ENCODE measurements around the gene EHD2. TPM values are rescaled to one million over a fixed set of nuclear protein-coding genes. Genes with fewer than 3 reads are reported as not detected.

Gene EHD2
- total RNA-seq, 1 donor from 2014 or later, result 53.4 TPM

DNA sequence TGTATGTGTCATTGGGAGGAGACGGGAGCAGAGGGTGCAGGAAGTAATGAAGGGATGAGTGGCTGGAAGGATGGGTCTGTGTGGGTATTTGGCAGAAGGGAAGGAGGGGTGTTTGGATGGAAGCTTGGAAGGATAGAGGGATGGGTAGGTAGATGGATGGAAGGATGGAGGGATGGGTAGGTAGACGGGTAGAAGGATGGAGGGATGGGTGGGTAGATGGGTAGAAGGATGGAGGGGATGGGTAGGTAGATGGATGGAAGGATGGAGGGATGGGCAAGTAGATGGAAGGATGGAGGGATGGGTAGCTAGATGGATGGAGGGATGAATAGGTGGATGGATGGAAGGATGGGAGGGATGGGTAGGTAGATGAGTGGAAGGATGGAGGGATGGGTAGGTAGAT, 41.7 kb upstream of the EHD2 start:
- TF ChIP-seq, protein P1, sequence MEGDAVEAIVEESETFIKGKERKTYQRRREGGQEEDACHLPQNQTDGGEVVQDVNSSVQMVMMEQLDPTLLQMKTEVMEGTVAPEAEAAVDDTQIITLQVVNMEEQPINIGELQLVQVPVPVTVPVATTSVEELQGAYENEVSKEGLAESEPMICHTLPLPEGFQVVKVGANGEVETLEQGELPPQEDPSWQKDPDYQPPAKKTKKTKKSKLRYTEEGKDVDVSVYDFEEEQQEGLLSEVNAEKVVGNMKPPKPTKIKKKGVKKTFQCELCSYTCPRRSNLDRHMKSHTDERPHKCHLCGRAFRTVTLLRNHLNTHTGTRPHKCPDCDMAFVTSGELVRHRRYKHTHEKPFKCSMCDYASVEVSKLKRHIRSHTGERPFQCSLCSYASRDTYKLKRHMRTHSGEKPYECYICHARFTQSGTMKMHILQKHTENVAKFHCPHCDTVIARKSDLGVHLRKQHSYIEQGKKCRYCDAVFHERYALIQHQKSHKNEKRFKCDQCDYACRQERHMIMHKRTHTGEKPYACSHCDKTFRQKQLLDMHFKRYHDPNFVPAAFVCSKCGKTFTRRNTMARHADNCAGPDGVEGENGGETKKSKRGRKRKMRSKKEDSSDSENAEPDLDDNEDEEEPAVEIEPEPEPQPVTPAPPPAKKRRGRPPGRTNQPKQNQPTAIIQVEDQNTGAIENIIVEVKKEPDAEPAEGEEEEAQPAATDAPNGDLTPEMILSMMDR (IDR thresholded peaks at IDR 0.05; ENCODE audit: insufficient read depth, low read length, severe bottlenecking), result no peak
- no peak for FAIRE-seq
- Histone ChIP-seq H3K4me3 (ENCODE audit: low read depth, low read length) (no peak overlapping the region), H3K36me3 (ENCODE audit: control insufficient read depth, insufficient read depth, low read length) (peaks cover 7% of the 10 kb centered on the region), H3K27me3 (ENCODE audit: control insufficient read depth, insufficient read depth, low read length) (no peaks in the 10 kb centered on the region)
- DNase-seq (ENCODE audit: low read depth), result no peak

DNA sequence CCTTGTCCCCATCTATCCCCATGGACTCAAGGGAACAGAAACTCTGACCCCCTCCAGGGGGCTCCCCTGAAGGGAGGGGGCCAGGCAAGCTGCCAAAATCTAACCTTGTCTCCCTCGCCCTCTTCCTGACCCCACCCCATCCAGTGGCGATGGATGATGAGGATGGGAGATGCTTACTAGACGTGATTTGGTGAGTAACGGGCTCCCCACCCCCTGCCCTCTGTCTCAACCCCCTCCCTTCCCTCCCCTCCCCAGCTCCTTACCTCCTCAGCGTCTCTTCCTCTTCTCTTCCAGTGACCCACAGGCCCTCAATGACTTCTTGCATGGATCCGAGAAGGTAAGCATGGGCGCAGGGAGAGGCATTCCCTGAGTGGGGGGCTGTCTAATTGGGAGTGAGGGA, 39.8 kb upstream of the EHD2 start:
- H3K36me3 ChIP-seq (ENCODE audit: control insufficient read depth, insufficient read depth, low read length), result peaks cover 8% of the 10 kb centered on the region
- FAIRE-seq, result no peak
- no peak overlapping the region for H3K4me3 ChIP-seq (ENCODE audit: low read depth, low read length)

DNA sequence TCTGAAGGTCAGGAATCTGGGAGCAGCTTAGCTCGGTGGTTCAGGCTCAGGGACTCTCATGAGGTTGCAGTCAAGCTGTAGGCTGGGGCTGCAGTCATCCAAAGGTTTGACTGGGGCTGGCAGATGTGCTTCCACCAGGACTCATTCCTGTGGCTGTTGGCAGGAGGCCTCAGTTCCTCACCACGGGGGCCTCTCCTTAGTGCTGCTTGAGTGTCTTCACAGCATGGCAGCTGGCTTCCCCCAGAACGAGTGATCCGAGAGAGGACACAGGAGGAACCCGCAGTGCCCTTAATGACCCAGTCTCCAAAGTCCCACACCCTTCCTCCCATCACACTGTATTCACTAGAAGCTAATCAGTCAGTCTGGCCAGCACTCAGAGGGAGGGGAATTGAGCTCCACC, 38.7 kb upstream of the EHD2 start:
- H3K36me3 ChIP-seq (ENCODE audit: control insufficient read depth, insufficient read depth, low read length), result peaks cover 9% of the 10 kb centered on the region
- TF ChIP-seq, protein P1 (IDR thresholded peaks at IDR 0.05; ENCODE audit: insufficient read depth, low read length, severe bottlenecking), result no peak
- FAIRE-seq, result no peak
- no peak for DNase-seq (ENCODE audit: low read depth)
- no peak overlapping the region for H3K4me3 ChIP-seq (ENCODE audit: low read depth, low read length)
- no peaks in the 10 kb centered on the region for H3K27me3 ChIP-seq (ENCODE audit: control insufficient read depth, insufficient read depth, low read length)

More for the DNA sequence above, 39.8 kb upstream of the EHD2 start:
- H3K27me3 ChIP-seq (ENCODE audit: control insufficient read depth, insufficient read depth, low read length), result no peaks in the 10 kb centered on the region
- DNase-seq (ENCODE audit: low read depth), result no peak
- TF ChIP-seq, protein P1 (IDR thresholded peaks at IDR 0.05; ENCODE audit: insufficient read depth, low read length, severe bottlenecking), result no peak

DNA sequence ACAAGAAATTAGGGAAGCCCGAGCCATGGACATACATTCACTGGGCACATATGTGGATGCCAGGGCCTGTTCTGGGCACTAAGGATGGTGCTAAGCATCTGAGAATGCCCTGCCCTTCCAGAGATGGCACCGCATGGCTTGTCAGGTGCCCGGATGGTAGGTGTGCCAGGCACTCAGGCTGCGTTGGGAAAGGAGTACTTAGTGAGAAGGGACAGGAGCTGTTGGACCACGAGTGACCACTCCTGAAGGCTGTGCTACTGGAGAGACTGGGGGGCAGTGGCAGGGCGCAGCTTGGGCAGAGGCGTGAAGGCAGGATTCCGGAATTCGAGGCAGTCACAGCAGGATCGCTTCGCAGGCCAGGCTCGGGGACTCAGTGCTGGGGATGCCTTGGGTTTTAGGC, 38.0 kb upstream of the EHD2 start:
- DNase-seq (ENCODE audit: low read depth) (no peak), FAIRE-seq (no peak)
- no peaks in the 10 kb centered on the region for H3K27me3 ChIP-seq (ENCODE audit: control insufficient read depth, insufficient read depth, low read length)
- H3K36me3 ChIP-seq (ENCODE audit: control insufficient read depth, insufficient read depth, low read length), result peaks cover 9% of the 10 kb centered on the region
- TF ChIP-seq, protein P1 (IDR thresholded peaks at IDR 0.05; ENCODE audit: insufficient read depth, low read length, severe bottlenecking), result no peak
- H3K4me3 ChIP-seq (ENCODE audit: low read depth, low read length), result no peak overlapping the region

DNA sequence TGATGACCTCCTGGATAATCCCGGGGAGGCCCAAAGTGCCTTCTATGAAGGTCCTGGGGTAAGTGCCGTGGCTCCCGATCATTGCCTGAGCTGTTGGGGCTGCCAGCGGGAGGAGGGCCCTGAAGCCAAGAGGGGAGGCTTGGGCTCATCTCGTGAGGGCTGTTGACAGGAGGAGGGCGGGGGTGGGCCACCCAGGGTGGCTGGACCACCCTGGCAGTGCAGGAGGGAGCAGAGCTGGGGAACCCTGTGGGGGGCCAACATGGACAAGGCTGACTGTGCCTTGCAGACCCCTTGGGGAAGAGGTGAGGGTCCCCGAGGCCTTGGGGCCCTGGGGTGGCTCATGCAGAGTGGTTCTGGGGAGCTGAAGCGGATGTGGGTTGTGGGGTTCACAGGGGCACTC, 37.4 kb upstream of the EHD2 start:
- no peak for FAIRE-seq
- Histone ChIP-seq H3K4me3 (ENCODE audit: low read depth, low read length) (no peak overlapping the region), H3K36me3 (ENCODE audit: control insufficient read depth, insufficient read depth, low read length) (peaks cover 9% of the 10 kb centered on the region), H3K27me3 (ENCODE audit: control insufficient read depth, insufficient read depth, low read length) (no peaks in the 10 kb centered on the region)
- TF ChIP-seq, protein P1 (IDR thresholded peaks at IDR 0.05; ENCODE audit: insufficient read depth, low read length, severe bottlenecking), result no peak
- no peak for DNase-seq (ENCODE audit: low read depth)

DNA sequence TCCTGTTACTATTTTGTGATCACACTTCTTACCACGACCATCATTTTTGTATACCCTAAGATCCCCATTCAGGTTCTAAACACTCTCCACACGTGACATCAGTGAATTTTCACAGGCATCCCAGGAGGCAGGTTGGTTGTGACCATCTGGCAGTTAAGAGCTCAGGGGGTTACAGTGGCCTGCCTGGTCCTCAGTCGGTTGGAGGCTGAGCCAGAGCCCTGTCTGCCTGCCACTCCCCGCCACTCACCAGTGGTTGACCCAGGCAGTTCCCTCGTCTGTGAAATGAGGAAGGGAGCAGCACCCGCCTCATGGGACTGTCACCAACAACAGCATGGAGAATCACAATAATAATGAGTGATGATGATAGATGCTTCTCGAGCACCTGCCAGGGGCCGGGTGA, 36.4 kb upstream of the EHD2 start:
- Histone ChIP-seq H3K36me3 (ENCODE audit: control insufficient read depth, insufficient read depth, low read length) (peaks cover 11% of the 10 kb centered on the region), H3K27me3 (ENCODE audit: control insufficient read depth, insufficient read depth, low read length) (no peaks in the 10 kb centered on the region), H3K4me3 (ENCODE audit: low read depth, low read length) (no peak overlapping the region)
- TF ChIP-seq, protein P1 (IDR thresholded peaks at IDR 0.05; ENCODE audit: insufficient read depth, low read length, severe bottlenecking), result no peak
- DNase-seq (ENCODE audit: low read depth) (no peak), FAIRE-seq (no peak)
